ENCODE data around the gene ACAD8.
A peak's percentile ranks its signal among the peaks of the same experiment; 100 is the strongest.

ACAD8 gene

DNA sequence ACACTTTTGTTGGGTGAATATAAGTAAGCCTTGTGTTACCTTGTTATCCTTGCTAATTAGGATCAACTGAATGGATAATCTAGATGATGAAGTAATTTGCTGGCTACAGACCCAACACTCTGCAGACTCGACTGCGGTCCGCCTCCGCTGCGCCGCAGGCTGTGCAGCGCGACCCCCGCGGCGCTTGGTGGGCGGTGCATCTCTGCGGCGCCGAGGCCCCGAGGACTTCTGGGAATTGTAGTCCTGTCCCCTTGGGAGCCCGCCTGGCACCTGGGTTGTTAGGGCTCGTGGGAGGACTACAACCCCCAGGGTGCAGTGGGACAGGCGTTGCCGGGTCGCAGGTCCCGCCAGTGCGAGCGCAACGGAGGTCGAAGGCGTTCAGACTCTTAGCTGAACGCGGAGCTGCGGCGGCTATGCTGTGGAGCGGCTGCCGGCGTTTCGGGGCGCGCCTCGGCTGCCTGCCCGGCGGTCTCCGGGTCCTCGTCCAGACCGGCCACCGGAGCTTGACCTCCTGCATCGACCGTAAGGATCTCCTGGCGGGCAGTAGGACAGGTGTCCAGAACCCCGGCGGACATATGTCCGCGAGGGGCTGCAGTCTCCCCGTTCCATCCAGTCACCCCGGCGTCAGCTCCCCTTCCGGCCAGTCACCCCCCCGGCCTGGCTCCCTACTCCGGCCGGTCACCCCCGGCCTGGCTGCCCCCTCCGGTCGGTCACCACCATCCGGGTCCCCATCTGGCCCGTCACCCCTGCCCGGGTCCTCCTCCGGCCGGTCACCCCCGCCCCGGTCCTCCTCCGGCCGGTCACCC is at the start of gene ACAD8, which contains the start of gene THYN1:
Gene ACAD8, plus strand, starts transcription at position 381 of the 806 bp plus-strand sequence. Its CDS starts 33 bp downstream, at position 414.
Gene THYN1, minus strand, starts transcription at position 165 of the 806 bp plus-strand sequence. CDS start 470 bp downstream, outside the sequence.
- DNase-seq, result peak; percentile 95

DNA sequence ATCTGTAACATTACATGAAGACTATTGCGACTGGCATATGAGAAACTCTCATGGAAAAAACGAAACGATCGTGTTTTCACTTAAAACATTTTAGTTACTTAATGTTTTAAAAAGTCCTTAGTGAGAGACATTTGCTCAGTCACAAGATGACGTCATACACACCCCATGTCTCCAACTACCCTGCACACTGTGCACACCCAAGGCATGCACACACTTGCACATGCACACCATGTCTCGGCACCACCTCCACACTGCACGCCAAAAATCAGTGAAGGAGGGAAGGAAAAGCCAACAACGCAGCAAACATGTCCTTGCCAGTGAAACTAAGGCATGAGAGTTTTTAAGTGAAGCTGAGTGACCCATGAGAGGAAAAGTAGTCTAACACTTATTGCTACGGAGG is 47.6 kb upstream of the ACAD8 start:
- DNase-seq, result no peak

DNA sequence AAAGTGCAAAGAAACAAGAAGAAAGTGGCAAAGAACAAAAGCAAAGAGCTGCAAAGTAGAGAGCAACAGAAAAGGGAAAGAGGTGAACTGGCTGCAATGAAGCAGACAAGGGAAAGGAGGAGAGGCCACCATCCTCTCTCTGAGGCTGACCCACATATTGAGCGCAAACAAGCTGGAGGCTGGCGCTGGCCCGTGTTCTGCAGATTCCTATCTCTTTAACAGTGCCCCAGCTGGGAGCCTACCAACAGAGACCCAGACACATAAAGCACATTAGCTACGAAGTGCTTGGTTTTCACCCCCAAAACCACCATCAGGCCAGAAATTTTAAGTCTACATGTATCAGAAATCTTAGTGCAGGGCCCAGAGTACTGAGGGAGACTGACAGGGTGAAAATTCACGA is 47.2 kb upstream of the ACAD8 start:
- DNase-seq, result no peak

DNA sequence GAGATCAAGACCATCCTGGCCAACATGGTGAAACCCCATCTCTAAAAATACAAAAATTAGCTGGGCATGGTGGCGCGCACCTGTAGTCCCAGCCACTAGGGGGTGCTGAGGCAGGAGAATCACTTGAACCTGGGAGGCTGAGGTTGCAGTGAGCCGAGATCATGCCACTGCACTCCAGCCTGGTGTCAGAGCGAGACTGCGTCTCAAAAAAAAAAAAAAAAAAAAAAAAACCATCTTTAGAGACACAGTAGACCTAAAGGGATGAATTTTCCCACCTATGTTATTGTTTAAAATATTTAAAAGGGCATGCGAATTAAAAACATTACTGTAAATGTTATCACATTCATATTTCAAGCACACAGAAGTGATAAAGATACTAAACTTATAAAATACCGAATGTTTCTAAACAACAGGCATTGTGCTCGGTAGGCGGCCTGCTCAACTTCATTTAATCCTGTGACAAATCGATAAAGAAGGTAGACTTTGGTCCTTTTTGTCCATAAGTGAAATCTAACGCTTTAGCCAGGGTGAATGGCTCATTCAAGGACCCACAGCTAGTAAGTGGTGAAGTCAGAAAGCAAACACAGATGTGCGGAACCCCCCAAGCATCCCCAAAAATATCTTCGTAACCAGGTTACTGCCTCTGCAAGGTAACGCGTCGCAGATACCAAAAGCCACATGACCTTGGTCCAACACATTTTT is 45.7 kb upstream of the ACAD8 start:
- peak; percentile 65 for DNase-seq

DNA sequence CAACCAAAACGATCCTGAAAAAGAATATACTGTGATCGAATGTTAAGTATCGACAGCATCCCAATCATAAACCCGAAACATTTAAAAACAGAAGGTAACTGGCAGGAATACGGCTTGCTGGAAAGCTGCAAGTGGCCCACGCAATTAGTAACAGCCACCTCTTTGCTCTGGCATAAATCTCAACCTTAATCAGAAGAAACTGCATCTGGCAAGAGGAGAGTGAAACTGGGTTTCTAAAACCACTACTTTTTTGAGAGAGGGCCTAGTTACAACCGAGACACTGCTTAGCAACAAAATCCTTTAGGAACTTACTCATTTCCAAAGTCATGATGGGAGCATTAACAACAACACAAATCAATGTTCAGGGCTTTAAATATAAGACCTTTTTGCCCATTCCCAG is 37.5 kb upstream of the ACAD8 start:
- DNase-seq, result no peak

DNA sequence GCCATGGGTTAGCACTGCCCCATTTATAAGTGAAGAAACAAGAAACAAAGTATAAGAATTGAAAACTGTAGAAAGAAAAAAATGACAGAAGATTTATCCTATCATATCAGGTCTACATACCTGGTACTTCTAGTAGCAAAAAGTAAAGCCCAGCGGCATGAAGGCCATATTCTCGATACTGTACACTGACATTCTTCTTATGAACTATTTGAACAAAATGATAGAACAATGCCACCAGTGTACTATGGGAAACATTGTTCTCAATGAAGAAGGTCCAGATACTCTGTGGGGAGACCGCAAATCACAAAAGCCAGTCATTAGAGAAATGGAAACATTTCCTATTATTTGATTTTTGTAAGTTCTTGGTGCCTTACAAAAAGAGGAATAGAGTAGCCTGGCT is 36.6 kb upstream of the ACAD8 start:
- no peak for DNase-seq

DNA sequence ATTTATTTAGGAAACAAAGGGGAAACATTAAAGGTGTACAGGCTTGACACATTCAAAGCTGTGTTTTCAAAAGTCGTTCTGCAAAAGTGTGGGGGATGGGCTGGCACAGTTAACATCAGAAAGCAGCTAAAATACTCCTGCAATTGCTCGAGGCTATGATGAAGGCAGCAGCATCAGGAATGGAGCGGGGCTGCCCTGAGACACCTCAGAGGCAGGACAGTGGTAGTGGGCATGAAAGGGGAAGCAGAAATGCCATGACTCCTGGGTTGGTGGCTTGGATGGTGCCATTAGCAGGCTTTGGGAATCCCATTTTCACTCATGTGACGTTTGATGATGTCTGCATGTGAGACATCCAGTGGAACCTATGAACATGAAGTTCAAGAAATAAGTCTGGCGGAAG is 30.2 kb upstream of the ACAD8 start:
- no peak for DNase-seq

DNA sequence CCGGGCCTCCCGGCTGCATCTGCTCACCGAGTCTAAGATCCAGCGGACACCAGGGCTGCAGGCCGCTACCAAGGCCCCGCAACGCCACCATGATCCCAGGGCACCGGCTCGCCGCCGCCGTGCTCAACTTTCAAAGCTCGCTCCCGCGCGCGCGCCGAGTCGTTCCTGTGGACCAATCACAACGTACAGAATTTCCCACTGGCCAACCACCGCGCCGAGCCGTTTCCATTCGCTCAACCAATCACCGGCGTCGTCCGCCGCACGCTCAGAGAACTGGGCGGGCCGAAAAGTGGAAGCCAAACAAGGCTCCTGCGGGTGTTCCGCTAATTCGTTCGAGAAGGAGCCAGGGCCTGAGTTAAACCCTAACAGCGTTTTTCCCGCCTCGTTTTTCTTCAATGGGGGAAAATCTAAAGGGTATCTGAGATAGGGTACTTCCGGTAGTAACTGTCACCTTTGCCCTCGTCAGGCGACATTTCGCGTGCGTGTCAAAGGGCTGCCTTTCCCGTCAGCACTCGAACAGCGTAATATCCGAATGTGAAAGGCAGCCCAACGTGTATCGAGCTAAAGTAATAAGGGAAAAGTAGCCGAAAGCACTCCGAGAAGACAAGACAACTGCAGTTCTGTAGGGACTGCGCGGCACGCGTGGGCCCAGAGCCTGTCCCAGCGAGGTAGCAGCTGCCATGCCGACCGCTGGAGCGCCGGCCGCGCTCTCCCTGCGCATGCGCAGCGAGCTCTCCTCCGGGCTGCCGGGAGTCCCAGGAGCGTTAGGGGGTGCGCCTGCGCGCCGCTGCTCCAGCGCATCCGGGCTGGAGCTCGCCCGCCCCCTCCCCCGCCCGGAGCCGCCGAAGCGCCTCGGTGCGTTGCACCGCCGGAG is 29.3 kb upstream of the ACAD8 start, which contains the start of the genes NCAPD3 and VPS26B:
Gene NCAPD3, minus strand, starts transcription at position 132 of the 874 bp plus-strand sequence. Its CDS starts 41 bp downstream, at position 91.
Gene VPS26B, plus strand, starts transcription at position 836 of the 874 bp plus-strand sequence. CDS start 452 bp downstream, outside the sequence.
- DNase-seq, result peak; percentile 96

DNA sequence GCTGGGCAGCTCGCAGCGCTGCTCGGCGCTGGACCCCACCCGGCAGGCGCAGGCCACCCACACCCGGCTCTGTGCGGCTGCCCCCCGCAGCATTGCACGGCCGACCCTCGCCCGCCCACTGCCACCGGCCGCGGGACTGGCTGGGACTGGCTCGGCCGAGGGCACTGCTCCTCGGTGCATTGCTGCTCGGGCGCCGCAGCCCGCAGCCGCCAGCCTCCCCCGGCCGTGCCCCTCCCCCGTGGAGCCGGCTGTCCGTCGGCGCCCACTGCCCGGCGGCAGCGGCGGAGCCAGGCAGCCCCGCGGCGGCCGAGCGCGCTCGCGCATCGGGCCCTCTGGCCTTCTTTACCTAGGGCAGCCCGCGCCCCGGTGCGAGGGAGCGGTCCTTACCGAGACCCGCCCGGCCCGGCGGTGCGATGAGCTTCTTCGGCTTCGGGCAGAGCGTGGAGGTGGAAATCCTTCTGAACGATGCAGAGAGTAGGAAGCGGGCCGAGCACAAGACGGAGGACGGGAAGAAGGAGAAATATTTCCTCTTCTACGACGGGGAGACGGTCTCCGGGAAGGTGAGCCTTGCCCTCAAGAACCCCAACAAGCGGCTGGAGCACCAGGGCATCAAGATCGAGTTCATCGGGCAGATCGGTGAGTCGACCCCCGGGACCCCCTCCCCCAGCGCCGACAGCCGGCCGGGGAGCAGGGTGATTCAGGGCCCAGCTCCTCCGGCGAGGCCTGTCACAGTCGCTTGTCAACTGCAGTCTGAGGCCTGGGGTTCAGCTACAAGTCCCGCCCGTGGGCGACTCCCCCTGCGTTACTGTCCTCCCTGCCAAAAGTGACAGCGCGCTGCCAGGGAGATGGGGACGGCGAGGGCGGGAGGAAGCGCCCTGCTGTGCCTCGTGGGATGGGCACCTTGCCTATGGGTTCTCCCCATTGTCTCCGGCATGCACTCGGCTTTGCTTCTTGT is 28.4 kb upstream of the ACAD8 start:
- peak; percentile 45 for DNase-seq

DNA sequence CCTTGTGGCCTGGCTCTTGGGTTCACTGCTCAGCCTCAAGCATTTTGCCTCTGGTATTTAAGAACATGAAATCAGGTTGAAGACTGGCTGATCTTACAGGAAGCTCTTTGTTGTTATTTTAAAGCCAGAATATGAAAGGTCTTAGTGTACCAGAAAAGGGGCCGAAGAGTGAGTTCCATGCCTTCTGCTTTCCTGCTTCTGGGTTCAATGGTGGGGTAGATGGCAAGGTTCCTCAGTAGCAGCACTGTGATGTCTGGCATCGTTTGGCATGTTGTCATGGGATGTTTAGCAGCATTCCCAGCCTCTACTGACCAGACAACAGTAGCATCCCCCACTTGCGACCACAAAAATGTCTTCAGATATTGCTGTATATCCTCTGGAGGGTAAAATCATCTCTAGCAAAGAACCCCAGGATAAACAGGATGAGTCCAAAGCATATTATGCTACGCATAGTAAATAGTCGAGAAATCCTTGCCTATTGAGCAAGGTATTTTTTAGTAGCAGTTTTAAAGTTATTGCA is 26.5 kb upstream of the ACAD8 start:
- no peak for DNase-seq

DNA sequence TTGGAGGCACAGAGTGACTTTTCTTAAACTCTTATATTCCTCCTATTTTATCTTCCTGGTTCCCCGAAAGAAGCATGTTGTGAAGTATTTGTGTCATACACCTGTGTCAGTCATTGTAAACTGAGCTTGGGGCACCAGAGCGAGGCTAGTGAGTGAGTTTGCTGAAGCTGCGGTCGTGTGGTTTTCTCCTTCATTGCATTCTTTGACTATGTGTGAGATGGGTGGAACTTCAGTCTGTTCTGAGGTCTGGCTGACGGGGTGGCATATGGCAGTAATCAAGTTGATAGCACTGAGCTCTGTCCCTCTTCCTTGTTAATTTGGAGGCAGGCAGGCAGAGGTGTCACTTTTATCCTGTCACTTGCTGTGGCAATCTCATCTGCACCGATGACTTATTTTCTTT is 24.7 kb upstream of the ACAD8 start:
- DNase-seq, result no peak

DNA sequence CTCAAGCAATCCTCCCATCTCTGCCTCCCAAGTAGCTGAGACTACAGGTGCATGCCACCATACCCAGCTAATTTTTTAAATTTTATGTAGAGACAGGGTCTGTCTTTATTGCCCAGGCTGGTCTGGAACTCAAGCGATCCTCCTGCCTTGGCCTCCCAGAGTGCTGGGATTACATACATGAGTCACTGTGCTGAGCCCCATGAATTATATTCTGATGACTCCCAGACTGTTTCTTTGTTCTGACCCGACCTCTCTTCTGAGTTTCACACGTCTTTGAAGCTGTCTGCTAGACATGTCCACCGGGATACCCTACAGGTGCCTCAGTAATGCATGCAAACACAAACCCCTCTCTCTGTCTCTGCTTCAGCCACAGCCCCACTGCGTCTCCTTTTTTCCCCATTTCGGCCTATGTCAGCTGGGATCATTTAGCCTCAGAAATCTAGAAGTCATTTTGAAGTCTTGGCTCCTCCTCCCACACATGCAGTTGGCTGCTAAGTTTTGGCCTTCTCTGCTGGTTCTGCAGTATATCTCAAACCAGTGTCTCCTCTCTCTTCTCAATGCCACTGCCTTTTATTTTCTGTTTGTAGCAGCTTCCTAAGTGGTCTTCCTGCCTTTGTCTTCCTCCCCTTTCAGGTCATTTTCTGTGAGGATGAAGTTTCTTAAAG is 24.1 kb upstream of the ACAD8 start:
- no peak for DNase-seq

DNA sequence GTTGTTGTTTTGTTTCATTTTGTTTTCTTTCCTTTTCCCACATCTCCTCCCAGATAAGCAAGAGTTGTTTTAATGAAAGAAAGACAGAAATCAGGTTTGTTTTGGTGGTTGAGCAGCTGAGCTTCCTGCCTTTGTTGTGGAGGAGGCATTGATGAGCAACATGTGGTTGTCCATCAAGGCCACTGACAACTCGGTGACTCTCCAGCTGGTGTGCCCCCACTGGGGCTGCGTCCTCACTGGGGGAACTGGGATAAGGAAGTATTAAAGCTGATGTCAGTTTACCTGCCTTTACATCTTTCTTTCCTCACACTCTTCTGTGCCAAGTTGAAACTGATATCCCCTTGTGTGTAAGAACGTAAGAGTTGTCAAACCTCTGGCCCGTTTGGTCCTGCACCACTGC is 23.0 kb upstream of the ACAD8 start:
- DNase-seq, result no peak

DNA sequence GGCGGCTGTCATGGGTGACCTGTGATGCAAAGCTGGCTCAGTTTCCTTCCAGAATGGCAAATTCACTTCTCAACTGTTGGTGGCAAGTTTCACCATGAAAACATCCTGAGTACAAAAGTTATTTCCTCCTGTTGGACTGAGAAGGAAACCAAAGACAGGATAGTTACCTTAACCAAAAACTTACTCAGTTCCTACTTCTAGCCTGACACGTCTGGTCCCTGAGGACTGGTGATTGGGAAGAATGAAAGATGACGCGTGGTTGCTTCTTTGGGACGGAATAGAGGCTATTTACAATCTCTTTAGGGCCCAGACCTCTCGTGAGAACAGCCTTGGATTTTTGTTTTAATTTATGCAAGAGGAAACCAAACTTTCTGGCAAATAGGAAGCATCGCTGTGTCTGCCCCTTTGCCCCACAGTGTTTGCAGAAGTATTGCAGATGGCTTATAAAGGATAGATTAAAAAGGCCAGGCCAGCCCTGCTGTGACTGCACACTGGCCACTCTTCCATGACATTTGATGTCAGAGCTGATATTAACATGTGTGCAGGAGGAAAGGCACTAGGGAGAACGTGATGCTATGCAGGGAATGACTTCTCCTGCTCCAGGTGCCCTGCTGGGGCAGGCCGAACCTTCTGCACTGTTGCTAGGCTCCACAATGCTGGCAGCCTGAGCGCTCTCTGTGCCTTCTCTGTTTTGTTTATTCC is 21.3 kb upstream of the ACAD8 start:
- DNase-seq, result no peak

DNA sequence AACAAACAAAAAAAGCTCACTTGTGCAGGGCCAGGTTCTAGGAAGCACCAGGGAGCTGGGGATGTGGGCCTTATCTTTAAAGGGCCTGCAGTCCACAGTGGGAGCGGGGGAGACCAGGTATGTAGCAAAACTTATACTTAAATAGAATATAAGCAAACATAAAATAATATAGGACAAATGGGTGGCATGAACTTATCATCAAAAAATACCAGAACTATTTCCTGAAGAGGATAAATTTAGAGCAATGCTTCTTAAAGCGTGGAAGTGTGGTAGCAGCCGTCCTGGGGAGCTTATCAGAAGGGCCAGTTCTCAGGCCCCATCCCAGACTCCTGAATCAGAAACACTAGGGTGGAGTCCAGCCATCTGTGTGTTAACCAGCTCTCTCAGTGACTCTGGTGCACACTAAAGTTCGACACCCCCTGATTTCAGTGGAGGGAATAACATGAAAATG is 19.6 kb upstream of the ACAD8 start:
- DNase-seq, result no peak

DNA sequence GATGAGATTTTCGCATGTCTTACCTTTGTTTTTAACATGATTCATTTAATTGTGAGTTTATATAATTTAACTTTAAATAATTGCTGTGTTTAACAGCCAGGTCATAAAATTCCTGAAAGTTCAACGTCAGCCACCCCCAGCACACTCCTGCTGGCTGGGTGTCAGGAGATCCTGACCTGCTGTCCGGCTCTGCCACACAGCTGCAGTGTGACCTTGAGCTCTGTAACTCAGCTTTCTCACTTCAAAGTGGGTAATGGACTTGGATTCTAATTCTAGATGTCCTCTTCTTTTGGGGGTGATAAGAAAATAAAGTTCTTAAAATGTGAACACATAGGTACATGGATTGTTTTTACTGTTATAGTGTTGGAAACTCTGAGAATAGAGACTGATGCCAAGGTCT is 18.0 kb upstream of the ACAD8 start:
- no peak for DNase-seq

DNA sequence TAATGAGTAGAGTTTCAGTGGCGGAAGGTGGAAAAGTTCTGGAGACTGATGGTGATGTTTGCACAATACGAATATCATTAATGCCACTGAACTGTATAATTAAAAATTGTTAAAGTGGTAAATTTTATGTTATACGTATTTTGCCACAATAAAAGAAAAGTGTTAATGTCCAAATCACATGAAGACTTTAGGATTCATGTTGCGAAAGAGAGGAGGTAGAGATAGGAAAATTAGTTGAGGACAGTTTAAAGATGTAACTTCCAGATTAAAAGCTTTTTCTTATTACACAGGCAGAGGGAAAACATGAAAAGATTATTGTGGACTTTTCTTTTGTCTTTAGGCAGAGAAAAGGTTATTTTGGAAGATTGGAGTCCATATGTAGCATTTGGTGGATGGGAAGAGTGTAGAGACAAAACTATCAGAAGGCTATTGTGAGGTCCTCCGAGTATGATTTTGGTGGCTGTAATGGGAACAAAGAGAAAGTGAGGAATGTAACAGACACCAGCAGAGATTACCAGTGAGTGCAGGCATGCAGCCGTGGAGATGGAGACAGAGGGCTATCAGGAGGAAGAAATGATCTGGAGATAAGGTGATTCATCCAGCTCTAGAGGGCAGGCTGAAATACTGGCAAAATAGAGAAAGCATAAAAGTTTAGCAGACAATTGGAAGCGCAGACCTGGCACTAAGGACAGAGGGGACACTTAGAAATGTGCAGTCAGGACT is 16.4 kb upstream of the ACAD8 start:
- DNase-seq, result no peak

DNA sequence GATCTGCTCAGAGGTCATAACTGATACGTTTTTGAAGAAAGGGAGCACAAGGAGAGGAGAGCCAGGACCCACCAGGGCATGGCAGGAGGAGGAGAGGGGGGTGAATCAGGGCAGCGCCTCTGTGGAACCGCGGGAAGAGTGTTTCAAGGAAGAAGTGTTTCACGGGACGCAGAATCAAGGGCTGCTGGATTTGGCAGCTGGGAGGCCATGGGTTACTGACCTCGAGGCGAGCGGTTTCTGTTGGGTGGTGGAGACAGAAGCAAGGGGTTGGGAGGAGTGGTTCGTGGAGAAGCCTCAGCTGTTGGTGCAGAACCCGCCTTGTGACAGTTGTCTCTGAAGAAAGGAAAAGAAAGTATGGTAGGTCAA is 15.8 kb upstream of the ACAD8 start:
- DNase-seq, result no peak

DNA sequence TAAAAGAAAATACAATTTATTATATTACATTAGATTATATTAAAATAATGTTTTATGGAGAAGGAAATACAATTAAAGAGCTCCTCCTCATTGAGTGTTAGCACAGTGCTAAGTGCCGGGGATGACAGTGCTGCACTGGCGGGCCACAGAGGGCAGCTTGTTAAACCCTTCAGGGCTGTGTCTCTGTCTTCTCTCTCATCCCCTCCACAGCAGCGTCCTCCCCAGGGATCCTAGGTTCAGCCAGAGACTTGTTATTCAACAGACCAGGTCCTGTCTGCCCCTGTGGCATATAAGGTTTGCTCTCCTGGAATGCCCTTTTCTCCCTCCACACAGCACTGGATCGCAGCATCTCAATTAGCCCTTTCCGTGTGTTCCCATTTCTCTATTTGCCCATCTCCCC is 14.4 kb upstream of the ACAD8 start:
- no peak for DNase-seq

DNA sequence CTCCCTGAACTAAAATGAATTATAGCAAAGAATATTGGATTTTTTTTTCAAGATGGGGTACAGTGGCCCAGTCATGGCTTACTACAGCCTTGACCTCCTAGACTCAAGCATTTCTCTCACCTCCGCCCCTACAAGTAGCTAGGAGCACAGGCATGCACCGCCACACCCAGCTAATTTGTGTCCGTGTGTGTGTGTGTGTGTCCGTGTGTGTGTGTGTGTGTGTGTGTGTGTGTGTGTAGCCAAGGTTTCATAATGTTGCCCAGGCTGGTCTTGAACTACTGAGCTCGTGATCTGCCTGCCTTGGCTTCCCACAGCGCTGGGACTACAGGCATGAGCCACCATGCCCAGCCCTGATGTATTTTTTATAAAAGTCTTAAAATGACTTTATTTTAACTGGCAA is 12.8 kb upstream of the ACAD8 start:
- DNase-seq, result no peak
